Measurements from ENCODE around the gene SYT17.

The SYT17 gene, protein sequence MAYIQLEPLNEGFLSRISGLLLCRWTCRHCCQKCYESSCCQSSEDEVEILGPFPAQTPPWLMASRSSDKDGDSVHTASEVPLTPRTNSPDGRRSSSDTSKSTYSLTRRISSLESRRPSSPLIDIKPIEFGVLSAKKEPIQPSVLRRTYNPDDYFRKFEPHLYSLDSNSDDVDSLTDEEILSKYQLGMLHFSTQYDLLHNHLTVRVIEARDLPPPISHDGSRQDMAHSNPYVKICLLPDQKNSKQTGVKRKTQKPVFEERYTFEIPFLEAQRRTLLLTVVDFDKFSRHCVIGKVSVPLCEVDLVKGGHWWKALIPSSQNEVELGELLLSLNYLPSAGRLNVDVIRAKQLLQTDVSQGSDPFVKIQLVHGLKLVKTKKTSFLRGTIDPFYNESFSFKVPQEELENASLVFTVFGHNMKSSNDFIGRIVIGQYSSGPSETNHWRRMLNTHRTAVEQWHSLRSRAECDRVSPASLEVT

DNA sequence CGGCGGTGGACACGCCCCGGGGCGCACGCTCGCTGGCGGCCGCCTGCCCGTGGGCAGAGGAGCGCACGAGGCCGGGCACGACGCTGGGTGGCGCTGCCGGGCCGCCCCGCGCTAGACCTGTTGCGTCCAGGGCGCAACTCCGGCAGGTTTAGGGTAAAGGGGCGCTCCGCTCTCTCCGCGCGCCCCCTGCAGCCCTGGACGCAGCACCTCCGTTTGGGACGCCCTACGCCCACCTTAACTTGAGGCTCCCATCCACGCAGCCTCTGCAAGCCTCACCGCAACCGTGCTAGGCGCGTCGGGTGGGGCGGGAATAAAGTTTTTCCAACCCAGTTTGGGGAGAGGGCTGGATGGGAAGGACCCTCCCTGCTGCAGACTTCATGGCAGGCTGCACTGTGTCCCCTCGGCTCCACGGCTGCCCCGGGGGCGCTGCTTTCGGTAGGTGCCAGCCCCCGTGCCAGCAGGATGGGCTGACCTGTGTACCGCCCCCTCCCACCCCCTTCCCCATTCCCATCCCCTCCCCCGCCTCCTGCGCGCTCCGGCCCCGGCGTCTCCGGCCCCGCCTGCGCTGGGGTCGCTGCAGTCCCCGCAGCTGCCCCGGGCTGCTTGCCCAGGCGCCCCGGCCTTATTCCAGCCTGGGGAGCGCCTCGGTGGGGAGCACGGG, at the start of gene SYT17:
SYT17 (plus strand) TSS at position 531 of the 661 bp plus-strand sequence. CDS start 407 bp downstream, outside the sequence.
- peak; percentile 66 to 75 for DNase-seq

DNA sequence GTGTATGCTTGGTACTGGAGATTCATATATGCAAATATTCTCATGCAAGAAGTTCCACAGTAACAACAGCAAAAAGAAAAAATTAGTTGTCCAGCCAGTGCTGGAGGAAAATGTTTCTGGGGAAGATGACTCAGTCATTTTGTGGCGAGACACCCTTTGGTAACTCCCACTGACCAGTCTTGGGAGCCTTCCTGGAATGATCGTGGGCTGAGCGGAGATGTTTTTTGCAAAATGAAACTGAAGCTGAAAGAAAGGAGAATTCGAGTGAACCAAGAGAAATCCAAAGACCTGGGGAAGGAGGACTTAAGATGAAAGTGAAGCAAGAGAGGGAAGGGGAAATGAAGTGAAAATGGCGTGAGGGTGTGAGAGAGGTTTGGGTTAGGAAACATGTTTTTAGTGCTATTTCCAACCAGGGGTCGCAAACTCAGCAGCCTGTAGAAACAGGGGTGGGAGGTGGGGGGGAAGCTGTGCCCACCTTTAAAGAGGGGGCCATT, 49.1 kb upstream of the SYT17 start:
- DNase-seq = peak; percentile 55 to 64

DNA sequence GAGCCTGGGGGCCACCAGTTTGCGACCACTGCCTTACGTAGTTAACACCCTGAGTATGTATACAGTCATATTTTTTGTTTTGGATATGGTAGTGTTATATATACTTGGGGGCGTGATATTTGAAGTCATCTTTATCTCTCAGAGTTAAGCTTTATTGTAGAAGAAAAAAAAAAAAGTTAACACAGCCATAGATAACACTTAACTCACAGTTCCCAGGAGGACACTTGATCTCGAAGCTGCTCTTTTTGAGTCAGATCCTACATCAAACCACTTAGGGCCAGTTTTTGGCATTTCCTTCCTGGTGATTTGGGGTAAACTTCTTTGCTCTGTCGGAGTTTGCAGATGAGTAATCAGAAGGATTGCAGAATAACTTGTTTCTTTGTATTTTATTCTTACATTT, 48.5 kb upstream of the SYT17 start:
- DNase-seq = no peak

DNA sequence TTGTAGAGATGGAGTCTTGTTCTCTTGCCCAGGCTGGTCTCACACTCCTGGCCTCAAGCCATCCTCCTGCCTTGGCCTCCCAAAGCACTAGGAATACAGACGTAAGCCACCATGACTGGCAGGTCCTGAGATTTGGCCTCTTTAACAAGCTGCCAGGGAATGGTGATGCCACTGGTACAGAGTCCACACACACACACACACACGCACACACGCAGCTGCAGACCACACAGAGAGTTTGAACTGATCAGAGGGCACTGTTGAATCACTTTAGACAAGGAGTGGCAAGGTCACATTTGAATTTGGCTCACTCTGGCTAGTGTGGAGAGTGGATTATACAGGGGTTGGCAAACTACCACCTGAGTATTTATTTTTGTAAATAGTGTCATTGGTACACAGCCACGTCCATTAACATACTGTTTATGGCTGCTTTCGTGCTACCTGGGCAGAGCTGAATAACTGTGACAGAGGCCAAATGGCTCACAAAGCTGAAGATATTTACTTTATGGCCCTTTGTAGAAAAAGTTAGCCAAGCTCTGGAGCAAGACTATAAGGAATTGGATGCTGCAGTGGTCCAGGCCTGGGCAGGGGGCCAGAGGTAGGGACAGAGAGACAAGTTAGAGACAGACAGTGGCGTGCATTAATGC, 44.4 kb upstream of the SYT17 start:
- DNase-seq = no peak

DNA sequence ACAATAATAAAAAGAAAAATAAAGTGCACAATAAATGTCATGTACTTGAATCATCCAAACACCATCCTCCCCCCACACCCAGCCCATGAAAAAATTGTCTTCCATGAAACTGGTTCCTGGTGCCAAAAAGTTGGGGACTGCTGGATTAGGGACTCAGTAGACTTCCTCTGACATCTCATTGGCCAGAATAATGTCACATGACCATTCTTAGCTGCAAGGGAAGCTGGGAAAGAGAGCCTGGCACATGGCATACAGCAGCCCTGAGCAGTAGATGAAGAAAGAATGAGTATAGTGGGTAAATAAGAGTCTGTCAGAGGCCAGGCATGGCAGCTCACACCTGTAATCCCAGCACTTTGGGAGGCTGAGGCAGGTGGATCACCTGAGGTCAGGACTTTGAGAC, 41.7 kb upstream of the SYT17 start:
- DNase-seq = no peak

DNA sequence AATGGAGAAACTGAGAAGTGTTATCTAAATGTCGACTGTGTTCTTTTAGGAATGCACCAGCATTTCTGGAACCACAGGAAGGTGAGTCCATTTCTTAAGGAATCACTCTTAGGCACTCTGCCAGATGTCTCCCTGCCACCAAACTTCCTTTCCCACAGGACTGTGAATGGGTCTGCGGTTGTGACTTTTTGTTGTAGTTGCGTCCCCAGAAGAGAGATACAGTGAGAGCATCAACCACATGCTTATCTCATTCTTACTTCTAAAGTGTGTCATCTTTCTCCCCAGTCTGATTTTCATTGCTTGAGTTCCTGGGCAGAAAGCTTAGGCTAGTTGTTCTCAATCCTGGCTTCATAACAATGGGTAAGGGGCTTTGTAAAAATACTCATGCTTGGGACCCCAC, 40.8 kb upstream of the SYT17 start:
- no peak for DNase-seq

DNA sequence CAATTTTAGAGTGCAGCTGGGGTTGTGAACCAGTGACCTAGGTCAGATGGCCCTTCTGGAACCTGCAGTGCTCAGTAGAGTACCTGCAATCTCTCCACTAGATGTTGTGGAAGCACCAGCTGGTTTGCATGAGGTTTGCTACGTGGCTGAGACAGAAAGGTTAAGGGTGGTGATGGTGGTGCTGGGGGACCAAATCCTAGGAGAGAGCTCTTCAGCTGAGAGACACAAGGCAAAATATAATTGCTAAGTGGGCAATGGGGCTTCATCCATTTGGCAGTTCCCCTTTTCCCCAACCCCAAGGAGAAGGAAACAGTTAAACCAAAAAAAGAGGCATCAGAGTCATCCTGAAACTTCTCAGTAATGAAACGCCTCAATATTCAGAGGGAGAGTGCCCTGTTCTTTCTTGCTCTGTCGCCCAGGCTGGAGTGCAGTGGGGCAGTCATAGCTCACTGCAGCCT, 40.3 kb upstream of the SYT17 start:
- DNase-seq = no peak

DNA sequence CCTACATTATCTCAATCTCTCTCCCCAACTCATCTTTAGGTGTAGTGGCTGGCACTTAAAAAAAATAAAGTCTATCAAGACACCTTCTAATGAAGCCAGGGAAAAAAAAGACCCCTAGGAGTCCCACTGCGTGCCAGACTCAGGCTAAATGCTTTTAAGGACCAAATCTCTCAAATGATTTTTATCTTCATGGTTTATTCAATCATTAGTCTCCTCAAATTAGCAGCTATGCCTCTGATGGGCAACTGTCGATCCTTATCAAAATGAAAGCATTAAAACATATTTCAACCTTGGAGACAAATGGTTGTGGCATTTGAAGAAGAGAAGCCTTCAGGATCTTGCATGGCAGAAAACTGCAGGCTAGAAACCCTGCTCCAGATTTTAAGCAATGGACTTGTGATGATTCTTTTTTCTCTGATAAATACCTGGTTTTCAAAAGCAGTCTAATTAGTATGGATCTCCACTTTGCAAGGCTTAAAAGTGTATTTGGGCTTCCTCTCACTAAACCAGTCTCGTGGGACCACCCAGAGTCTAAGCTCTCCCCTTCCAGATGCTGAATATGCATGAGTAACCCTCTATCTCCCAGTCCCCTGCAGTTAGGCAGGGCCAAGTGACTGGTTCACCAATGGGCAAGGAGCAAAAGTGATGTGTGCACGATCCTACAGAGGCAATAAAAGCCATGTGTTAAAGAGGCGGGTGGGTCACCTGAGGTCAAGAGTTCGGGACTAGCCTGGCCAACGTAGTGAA, 39.4 kb upstream of the SYT17 start:
- DNase-seq = no peak

DNA sequence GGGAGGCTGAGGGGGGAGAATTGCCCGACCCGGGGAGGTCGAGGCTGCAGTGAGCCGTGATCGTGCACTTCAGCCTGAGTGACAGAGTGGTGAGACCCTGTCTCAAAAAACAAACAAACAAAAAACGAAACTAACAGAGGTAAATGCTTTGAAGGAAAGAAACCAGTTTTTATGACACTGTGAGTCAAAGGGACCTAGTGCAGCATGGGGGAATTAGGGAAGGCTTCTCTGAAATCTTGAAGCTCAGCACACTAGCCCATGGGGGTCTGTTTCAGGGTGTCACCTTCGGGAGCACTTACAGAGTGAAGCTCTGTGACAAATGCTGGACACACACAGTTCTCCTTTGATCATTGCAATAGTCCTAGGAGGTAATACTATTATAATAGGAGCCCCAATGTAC, 37.7 kb upstream of the SYT17 start:
- DNase-seq = no peak

DNA sequence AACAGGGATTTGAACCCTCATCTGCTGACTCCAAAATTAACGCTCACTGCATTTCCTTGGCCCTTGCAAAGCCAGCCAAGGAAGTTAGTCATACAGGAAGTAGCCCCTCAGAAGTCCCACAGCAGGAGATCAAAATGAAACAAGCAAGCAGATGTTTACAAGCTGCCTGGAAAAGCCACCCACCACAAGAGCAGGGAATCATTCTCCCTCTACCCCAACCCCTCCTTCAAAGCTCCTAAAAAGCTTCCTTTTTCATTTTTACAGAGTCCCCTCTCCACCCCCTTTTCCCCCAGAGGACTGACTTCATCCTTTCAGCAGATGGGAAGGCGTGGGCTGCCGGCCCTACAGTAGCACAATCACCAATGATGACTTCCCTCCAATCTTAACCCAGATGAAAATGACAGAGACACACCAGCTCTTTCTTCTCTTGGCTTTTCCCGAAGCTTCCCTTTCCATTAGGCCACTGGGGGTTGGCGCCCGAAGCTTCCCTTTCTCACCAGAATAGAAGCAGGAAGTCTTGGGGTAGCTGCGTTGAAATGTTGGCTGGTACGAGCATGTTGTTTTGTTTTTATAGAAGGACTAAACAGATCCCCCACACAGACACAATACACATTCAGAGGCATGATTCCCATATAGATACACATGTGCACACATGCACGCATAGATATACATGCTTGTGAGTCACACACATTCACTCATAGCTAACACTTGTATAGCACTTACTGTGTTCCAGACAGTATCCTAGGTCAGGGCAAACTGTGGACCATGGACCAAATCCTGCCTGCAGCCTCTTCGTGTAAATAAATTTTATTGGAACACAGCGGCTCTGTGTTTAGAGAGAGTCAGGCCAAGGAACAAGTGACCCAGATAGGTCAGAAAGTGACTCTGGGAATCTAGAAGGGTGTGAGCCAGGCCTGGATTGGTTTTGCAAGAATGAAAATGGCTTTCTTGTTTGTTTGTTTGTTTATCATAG, 36.9 kb upstream of the SYT17 start:
- peak in 1 of 2 experiments; percentile 34 for DNase-seq

DNA sequence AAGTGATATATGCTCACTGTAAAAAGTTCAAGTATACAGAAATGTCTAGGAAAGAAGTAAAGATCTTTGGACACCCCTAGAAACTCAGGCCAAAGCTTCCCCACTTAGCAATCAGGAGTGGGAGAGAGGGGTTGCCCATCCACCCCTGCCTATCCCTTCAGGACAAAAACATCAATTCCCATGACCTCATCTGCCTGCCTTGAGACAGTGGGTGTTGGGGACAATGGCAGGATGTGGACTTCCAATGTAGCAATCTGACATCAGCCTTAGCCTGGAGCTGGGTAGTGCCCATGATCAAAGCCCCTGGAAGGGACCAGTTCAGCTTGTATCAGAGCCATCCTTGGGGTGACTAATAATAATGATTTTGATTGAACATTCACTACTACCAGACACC, 36.2 kb upstream of the SYT17 start:
- no peak for DNase-seq

DNA sequence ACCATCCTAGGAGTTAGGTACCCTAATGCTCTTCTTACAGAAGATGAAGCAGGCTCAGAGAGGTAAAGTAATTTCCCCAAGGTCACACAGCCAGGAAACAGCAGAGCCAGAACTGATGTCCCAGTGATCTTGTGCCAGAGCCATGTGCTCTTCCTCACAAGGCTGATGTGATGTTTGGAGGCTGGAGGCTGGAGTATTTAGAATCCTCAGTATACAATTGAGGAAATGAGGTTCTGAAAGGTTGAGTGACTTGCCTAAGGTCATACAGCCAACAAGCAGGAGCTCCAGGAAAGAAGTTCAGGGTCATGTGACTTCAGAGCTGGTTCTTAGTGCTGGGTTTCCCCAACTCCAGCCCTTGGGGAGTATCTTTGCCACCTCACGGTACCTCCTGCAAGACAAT, 35.8 kb upstream of the SYT17 start:
- no peak for DNase-seq

DNA sequence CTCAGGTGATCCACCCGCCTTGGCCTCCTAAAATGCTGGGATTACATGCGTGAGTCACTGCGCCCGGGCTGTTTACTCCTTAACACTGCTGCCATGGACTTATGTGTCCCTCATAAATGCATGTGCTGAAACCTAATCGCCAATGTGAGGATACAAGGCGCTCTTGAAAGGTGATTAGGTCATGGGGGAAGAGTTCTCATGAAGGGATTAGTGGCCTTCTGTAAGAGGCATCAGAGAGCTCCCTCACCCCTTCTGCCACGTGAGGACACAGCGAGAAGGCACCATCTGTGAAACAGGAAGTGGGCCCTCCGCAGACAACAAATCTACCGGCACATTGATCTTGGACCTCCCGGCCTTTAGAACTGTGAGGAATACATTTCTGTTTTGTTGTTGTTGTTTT, 35.1 kb upstream of the SYT17 start:
- no peak for DNase-seq

DNA sequence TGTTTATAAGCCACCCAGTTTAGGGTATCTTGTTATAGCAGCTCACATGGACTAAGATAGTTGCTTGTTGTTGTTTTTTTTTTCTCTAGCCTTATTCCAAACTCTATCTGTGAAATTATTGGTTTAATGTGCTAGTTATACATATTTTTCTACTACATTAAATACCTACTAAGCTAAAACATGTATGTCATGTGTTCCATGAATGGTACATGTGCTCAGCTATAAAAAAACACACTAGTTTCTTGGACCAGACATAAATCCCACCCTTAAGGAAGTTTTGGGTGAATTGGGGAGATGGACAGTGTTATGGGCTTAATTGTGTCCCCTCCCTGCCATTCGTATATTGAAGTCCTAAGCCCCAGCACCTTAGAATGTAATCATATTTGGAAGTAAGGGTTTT, 34.4 kb upstream of the SYT17 start:
- DNase-seq = no peak

DNA sequence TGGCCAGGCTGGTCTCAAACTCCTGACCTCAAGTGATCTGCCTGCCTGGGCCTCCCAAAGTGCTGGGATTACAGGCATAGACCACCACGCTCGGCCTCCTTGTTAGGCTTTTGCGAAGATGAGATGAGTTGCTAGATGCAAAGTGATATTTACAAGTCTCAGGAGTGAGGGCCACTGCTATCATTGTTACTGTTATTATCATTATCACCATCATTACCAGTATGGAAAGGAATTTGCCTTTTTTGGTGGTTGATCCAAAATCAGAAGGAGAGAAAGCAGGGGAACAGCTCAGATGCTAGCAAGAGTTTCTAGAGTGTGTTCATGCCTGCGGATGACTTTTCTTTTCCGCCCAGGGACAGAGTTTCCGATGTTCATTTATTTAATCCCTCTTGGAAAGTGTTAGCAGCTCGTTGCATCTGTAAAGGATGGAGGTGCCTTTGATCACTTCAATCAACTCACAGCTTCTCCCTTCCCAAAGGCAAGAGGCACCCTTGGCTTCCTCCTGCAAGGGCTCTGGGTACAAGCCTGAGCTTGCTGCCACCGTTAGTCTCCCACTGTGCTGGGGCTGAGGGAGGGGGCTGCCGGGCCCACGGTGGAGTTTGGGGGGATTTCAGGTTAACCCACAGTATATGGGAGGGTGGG, 32.7 kb upstream of the SYT17 start:
- DNase-seq = no peak

DNA sequence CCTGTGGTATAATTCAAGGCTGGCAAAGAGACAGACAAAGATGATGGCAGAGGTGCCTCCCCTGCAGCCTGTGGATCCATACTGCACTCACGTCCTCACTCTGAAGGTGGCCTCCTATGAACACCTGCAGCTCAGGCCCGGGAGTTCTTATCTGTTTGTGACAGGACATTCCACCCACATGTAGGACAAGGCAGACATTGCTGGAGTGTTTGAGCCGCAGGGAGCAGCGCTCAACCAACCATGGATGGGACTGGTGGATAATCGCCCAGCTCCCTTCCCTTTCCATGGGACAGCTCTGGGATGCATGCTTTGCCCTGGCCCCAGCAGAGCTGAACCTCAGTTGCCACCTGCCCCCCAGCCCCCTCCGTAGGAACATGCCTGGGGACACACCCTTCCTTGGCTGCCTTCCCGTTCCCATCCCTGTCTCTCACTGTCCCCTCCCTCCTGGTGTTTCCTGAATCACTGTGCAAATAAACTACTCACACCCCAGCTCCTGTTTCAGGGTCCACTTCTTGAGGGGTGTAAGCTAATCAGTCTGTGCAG, 32.1 kb upstream of the SYT17 start:
- no peak for DNase-seq

DNA sequence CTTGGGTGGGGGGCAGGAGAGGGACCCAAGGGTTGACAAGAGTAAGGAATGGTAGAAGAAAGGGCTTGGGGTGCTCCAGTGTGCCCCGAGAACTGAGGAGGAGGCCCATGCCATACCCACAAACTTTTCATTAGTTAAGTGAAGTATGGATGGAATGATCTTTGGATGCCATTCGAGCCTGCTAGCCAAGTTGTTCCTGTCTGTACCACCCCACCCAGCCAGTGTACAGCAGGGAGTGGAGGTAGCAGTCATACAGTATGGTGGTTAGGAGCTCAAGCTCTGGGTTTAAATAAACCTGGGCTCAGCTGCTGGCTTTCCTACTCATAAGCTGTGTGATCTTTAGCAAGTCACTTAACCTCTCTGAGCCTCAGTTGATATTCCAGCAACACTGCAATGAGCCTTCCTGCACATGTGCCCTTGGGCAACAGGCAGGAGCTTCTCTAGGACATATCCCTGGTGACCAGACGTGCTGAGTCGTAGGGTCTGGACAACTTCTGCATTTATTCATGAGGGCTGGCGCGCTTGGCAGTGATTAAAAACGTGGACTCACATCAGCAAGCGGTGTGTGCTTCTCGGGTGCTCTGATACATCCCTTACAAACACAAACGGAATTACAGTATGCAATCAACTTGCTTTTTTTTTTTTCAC, 31.4 kb upstream of the SYT17 start:
- no peak for DNase-seq

DNA sequence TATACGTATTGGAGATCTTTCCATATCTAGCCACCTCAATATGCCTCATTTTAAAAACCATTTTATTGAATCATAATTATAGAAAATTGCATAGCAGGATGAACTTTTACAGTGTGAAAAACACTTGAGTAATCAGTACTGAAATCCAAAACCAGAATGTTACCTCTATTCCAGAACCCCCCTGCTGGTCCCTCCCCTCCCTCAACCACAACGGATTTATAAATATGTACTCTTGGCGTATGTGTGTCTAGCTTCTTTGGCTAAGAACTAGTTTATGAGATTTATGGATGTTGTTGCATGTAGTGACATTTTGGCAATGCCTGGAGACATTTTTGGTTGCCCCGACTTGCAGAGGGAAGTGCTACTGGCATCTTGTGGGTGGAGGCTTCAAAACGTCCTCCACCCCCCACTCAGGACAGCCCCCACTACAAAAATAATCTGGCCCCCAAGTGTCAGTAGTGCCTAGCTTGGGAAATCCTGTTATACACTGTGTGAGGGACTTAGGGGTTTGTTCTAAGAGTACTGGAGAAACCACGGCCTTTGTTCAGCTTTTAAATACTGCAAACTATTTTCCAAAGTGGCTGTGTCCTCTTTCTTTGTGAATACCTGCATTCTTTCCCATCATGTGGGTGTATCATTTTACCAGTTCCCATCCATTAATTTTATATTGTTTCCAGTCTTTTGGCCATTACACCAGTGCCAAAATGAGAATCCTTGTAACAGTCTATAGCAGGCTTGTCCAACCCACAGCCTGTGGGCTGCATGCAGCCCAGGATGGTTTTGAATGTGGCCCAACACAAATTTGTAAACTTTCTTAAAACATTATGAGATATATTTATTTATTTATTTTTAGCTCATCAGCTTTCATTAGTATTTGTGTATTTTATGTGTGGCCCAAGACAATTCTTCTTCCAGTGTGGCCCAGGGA, 30.6 kb upstream of the SYT17 start:
- DNase-seq = no peak

DNA sequence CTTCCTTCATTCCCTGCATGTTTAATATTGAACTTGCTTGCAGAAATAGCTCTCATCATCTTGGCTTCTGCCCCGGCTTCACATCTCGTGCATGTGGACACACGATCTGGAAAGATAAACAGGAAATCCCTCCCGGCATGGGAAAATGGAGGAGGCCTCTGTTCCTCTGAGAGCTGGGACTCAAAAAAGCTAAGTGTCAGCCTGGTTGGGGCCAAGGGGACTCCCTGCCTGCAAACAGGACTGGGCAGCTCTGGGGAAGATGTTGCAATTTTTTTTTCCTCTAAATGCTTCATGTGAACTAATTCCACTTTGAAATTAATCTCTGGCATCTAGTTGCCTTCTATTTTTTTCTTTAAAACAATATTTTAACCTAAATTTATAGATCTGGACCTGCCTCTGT, 29.4 kb upstream of the SYT17 start:
- DNase-seq = no peak

Data from activated T-cell treated with anti-CD3 and anti-CD28 coated beads, Interleukin-2, amount 50 U/mL, for 48 hours (primary cell).